ENCODE measurements around the gene CNTN4. TPM values are rescaled to one million over a fixed set of nuclear protein-coding genes. Genes with fewer than 3 reads are reported as not detected.

CNTN4 gene
- total and polyA plus RNA-seq, 2 of the 8 experiments (the other 6 are each of a cell fraction or from before 2014, with no cell fraction given), result 0.41 to 2.2 TPM

DNA sequence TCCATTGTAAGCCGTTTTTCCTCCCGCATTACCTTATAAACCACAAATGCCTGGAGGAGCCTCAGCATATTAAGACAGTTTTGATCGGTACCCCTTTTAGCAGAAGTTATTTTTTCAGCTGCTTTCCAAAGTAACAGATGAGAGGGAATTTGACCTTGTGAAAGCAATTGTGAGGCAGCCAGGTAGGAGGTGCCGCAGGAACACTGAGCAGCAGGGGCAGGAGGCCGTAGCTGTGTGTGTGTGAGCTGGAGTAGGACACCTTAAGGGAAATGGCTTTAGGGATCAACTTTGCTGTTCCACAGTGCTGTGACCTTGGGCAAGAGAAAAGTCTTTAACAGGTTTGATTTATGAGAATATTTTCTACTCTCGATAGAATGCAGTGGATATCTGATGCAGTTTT lies 529.5 kb downstream of the CNTN4 start:
- H2BK12ac ChIP-seq (ENCODE audit: low read depth, low read length), result no peak overlapping the region
- H3K27ac ChIP-seq (ENCODE audit: low read depth, low read length), result no peak overlapping the region
- no peak overlapping the region for H3K23ac ChIP-seq (ENCODE audit: insufficient read length)
- no peaks in the 10 kb centered on the region for H3K36me3 ChIP-seq (ENCODE audit: control insufficient read depth in 2 of 4, insufficient read depth in 4 of 4, low read length in 3 of 4)
- no peak overlapping the region for H2BK15ac ChIP-seq (ENCODE audit: low read length)
- H3K56ac ChIP-seq (replicated peaks; ENCODE audit: insufficient read length, low read depth, low read length), result no peak overlapping the region
- H3K14ac ChIP-seq (ENCODE audit: insufficient read length), result no peak overlapping the region
- H3K79me2 ChIP-seq (ENCODE audit: control insufficient read depth in 1 of 2, insufficient read depth in 2 of 2, low read length in 2 of 2), result no peaks in the 10 kb centered on the region
- POLR2A ChIA-PET (ENCODE audit: partially characterized antibody), result no interaction called here
- no peak overlapping the region for H4K5ac ChIP-seq (ENCODE audit: insufficient read length, low read depth, low read length)
- H3K4ac ChIP-seq (replicated peaks; ENCODE audit: insufficient read length, low read depth, low read length), result no peak overlapping the region
- no peak overlapping the region for H3K4me3 ChIP-seq (ENCODE audit: extremely low read depth in 1 of 4, insufficient read depth in 2 of 4, low read depth in 3 of 4, low read length in 4 of 4)
- DNase-seq (ENCODE audit: low read depth in 1 of 2, low spot score in 2 of 2) (no peak), FAIRE-seq (no peak)
- H3K27me3 ChIP-seq (replicated peaks in 1 of 4; ENCODE audit: control insufficient read depth in 3 of 4, extremely low read depth in 1 of 4, insufficient read depth in 3 of 4, low read length in 3 of 4), result peaks cover 0 to 1% (median 0%) of the 10 kb centered on the region in 4 experiments; a peak in 1 of 7 replicates
- CTCF ChIA-PET (ENCODE audit: partially characterized antibody), result interaction anchor here (0.7 to 1.4 kb wide), 6 partner anchors 12 to 294 kb away, joined by 3 to 4 read pairs (median 3); no protein-coding TSS in a partner anchor
- no peak overlapping the region for H3K9ac ChIP-seq (replicated peaks in 1 of 4; ENCODE audit: extremely low read depth in 1 of 4, low read depth in 3 of 4, low read length in 3 of 4)
- H3K23me2 ChIP-seq (ENCODE audit: low read depth, low read length), result no peaks in the 10 kb centered on the region
- H4K20me1 ChIP-seq (replicated peaks in 1 of 2; ENCODE audit: control insufficient read depth in 1 of 2, insufficient read depth in 2 of 2, low read length in 2 of 2), result no peaks in the 10 kb centered on the region
- no peak for TF ChIP-seq MAFK (IDR thresholded peaks at IDR 0.05; ENCODE audit: low read depth, low read length)
- peak; percentile 58 to 67 for TF ChIP-seq RAD21 (IDR thresholded peaks at IDR 0.05 in 1 of 2, conservative IDR thresholded peaks at IDR 0.05 in 1 of 2; ENCODE audit: low read depth in 2 of 2, low read length in 2 of 2)
- TF ChIP-seq, protein P1, sequence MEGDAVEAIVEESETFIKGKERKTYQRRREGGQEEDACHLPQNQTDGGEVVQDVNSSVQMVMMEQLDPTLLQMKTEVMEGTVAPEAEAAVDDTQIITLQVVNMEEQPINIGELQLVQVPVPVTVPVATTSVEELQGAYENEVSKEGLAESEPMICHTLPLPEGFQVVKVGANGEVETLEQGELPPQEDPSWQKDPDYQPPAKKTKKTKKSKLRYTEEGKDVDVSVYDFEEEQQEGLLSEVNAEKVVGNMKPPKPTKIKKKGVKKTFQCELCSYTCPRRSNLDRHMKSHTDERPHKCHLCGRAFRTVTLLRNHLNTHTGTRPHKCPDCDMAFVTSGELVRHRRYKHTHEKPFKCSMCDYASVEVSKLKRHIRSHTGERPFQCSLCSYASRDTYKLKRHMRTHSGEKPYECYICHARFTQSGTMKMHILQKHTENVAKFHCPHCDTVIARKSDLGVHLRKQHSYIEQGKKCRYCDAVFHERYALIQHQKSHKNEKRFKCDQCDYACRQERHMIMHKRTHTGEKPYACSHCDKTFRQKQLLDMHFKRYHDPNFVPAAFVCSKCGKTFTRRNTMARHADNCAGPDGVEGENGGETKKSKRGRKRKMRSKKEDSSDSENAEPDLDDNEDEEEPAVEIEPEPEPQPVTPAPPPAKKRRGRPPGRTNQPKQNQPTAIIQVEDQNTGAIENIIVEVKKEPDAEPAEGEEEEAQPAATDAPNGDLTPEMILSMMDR (IDR thresholded peaks at IDR 0.05; ENCODE audit: control extremely low read depth in 1 of 3, insufficient read depth in 1 of 3, low read depth in 1 of 3, low read length in 3 of 3), result peak; percentile 29 to 49 (median 45); a peak in 3 of 4 replicates
- no peak for TF ChIP-seq YY1 (IDR thresholded peaks at IDR 0.05; ENCODE audit: low read depth, low read length)
- TF ChIP-seq EP300 (IDR thresholded peaks at IDR 0.05; ENCODE audit: borderline replicate concordance in 1 of 2, low read depth in 2 of 2, low read length in 2 of 2), result no peak
- H4K8ac ChIP-seq (ENCODE audit: extremely low read depth, insufficient read depth, low read length), result no peak overlapping the region
- H2AK5ac ChIP-seq (ENCODE audit: low read depth, low read length), result no peak overlapping the region
- no peaks in the 10 kb centered on the region for H3K4me1 ChIP-seq (replicated peaks in 1 of 4; ENCODE audit: control insufficient read depth in 3 of 4, insufficient read depth in 4 of 4, low read length in 3 of 4)
- no peak overlapping the region for H2BK120ac ChIP-seq (replicated peaks; ENCODE audit: low read depth, low read length)
- no peaks in the 10 kb centered on the region for H3K9me3 ChIP-seq (ENCODE audit: insufficient read depth in 2 of 2, low read depth in 1 of 2, low read length in 1 of 2)
- peak overlapping the region; percentile 26; the same call in 1 of the 2 replicates for H2AFZ ChIP-seq (ENCODE audit: low read length)
- WGBS, 2 experiments (ENCODE audit: extremely low coverage in 1 of 2, insufficient coverage in 1 of 2, insufficient read length in 1 of 2, insufficient replicate concordance in 2 of 2, low coverage in 1 of 2, low lambda C conversion rate in 2 of 2, missing lambda C conversion rate in 1 of 2), result 90% methylated on average over 6 of the region's 6 CpGs; no CpG with 5 or more reads in 1 of the 2 experiments
- H3K4me2 ChIP-seq (ENCODE audit: insufficient read depth in 1 of 2, low read depth in 2 of 2, low read length in 2 of 2), result no peak overlapping the region
- H2BK5ac ChIP-seq (ENCODE audit: low read depth, low read length), result no peak overlapping the region
- no peaks in the 10 kb centered on the region for H3K79me1 ChIP-seq (ENCODE audit: low read depth, low read length)
- H3K18ac ChIP-seq (ENCODE audit: extremely low read depth, low read length), result no peak overlapping the region
- no peak overlapping the region for H4K91ac ChIP-seq (replicated peaks; ENCODE audit: insufficient read length, low read length)
- H2BK20ac ChIP-seq (ENCODE audit: low read length), result no peak overlapping the region
